WTC11 (cell line): ENCODE data around the gene COX6B2. TPM values are rescaled to one million over a fixed set of nuclear protein-coding genes. Genes with fewer than 3 reads are reported as not detected.

Experiments used
- ATAC-seq: fragments of 200-7000 bp; cut with Tn5 transposase; 2 replicates; pipeline ENCODE4 v1.10.0; 2021; ENCODE audit warnings: mild to moderate bottlenecking, moderate library complexity
- CTCF ChIA-PET: fragments of 300-600 bp; sonication (Branson Sonifier 250); formaldehyde crosslinking; loops from one replicate; lab custom pipeline; 2021; ENCODE audit warnings: antibody characterized with exemption; lab: Charles Lee
- POLR2A ChIA-PET: fragments of 350-600 bp; sonication (Branson Sonifier 250); formaldehyde crosslinking; loops from one replicate; lab custom pipeline; 2021; ENCODE audit warnings: antibody characterized with exemption; lab: Charles Lee
- DNase-seq: peaks from one replicate; pipeline ENCODE4 v3.0.0; 2021; ENCODE audit warnings: low spot score
- H3K27ac Mint-ChIP-seq: 2 replicates; pipeline ENCODE4 v1.8.0; 2021; ENCODE audit warnings: mixed read lengths
- H3K27me3 Mint-ChIP-seq: 2 replicates; pipeline ENCODE4 v1.8.0; 2021; ENCODE audit warnings: low read depth, mild to moderate bottlenecking, moderate library complexity, mixed read lengths
- H3K36me3 Mint-ChIP-seq: 2 replicates; pipeline ENCODE4 v1.8.0; 2021; ENCODE audit warnings: mixed read lengths
- H3K4me1 Mint-ChIP-seq: 2 replicates; pipeline ENCODE4 v1.8.0; 2022; ENCODE audit warnings: mixed read lengths
- H3K4me3 Mint-ChIP-seq: 2 replicates; pipeline ENCODE4 v1.8.0; 2021; ENCODE audit warnings: mild to moderate bottlenecking, moderate library complexity, mixed read lengths
- H3K9me3 Mint-ChIP-seq: 2 replicates; pipeline ENCODE4 v1.8.0; 2021; ENCODE audit warnings: mixed read lengths
- ELF4 ChIP-seq: sonication (generic); formaldehyde crosslinking; IDR thresholded peaks from 2 replicates; pipeline ENCODE4 v1.8.1; 2022; ENCODE audit warnings: low read depth, mild to moderate bottlenecking, moderate library complexity, missing genetic modification reagents
- KAT7 ChIP-seq: sonication (generic); formaldehyde crosslinking; IDR thresholded peaks from 2 replicates; pipeline ENCODE4 v1.8.1; 2023; ENCODE audit warnings: missing genetic modification reagents, mild to moderate bottlenecking, borderline replicate concordance
- NR2C2 ChIP-seq: sonication (generic); formaldehyde crosslinking; IDR thresholded peaks from 2 replicates; pipeline ENCODE4 v1.8.0; 2022; ENCODE audit warnings: mild to moderate bottlenecking, missing genetic modification reagents
- ZNF232 ChIP-seq: sonication (generic); formaldehyde crosslinking; IDR thresholded peaks from 2 replicates; pipeline ENCODE4 v1.8.0; 2022; ENCODE audit warnings: mild to moderate bottlenecking, missing genetic modification reagents
- total RNA-seq: library from RNA; stranded (reverse); gene quantifications from 3 replicates; pipeline ENCODE4 v1.2.3, GENCODE V29; 2021
- TF ChIP-seq, protein P1 (sequence below): sonication (generic); formaldehyde crosslinking; IDR thresholded peaks from 2 replicates; pipeline ENCODE4 v1.8.1; 2023; ENCODE audit warnings: mild to moderate bottlenecking, missing genetic modification reagents, moderate library complexity
- TF ChIP-seq, protein P2 (sequence below): sonication (generic); formaldehyde crosslinking; IDR thresholded peaks from 2 replicates; pipeline ENCODE4 v1.8.0; 2022; ENCODE audit warnings: mild to moderate bottlenecking, missing genetic modification reagents
- TF ChIP-seq, protein P3 (sequence below): sonication (generic); formaldehyde crosslinking; IDR thresholded peaks from 2 replicates; pipeline ENCODE4 v1.8.1; 2023; ENCODE audit warnings: mild to moderate bottlenecking, moderate library complexity, missing genetic modification reagents
- TF ChIP-seq, protein P4 (sequence below): sonication (generic); formaldehyde crosslinking; IDR thresholded peaks from 2 replicates; pipeline ENCODE4 v1.8.0; 2022; ENCODE audit warnings: mild to moderate bottlenecking, missing genetic modification reagents
- TF ChIP-seq, protein P5 (sequence below): sonication (generic); formaldehyde crosslinking; conservative IDR thresholded peaks from 2 replicates; pipeline ENCODE4 v1.8.1; 2023; ENCODE audit warnings: mild to moderate bottlenecking, low read depth, missing genetic modification reagents, moderate library complexity
- TF ChIP-seq, protein P6 (sequence below): sonication (generic); formaldehyde crosslinking; conservative IDR thresholded peaks from 2 replicates; pipeline ENCODE4 v1.8.1; 2022; ENCODE audit warnings: mild to moderate bottlenecking, missing genetic modification reagents
- TF ChIP-seq, protein P7 (sequence below): sonication (generic); formaldehyde crosslinking; IDR thresholded peaks from 2 replicates; pipeline ENCODE4 v1.8.1; 2022; ENCODE audit warnings: mild to moderate bottlenecking, missing genetic modification reagents, moderate library complexity, borderline replicate concordance
- TF ChIP-seq, protein P8 (sequence below): sonication (generic); formaldehyde crosslinking; IDR thresholded peaks from 2 replicates; pipeline ENCODE4 v1.8.0; 2022; ENCODE audit warnings: mild to moderate bottlenecking, missing genetic modification reagents

The COX6B2 gene
- total RNA-seq, 1 experiment from 2014 or later = 4.3 TPM

DNA sequence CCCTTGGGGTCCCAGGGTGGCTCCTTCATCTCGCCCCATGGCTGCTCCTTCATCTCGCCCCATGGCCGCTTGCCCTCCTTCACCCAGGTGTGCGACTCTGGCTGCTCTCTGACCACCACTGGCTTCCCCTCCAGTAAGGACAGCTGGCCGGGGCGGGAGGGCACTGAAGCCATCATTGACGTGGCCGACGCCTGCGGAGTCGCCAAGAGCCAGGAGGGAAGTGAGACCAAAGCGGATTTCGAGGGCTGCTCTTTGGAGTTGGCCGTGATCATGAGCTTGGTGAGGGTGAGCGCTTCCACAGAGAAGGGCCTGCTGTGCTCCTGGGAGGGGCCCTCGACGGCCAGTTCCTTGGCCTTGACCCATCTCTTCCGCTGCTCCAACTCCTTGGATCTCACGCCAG, 4.0 kb upstream of the COX6B2 start:
- POLR2A ChIA-PET = interaction anchor here (0.5 to 1.8 kb wide), 3 partner anchors 10 to 81 kb away, joined by 4 to 5 read pairs (median 4); partner anchors contain the start of gene KMT5C

More for the DNA sequence above, 4.0 kb upstream of the COX6B2 start:
- Mint-ChIP-seq H3K27me3 (peaks cover 61% of the 10 kb centered on the region), H3K27ac (no peak overlapping the region), H3K36me3 (no peaks in the 10 kb centered on the region), H3K4me3 (no peak overlapping the region), H3K9me3 (no peaks in the 10 kb centered on the region), H3K4me1 (peaks cover 7% of the 10 kb centered on the region)
- DNase-seq = no peak
- no peak for ATAC-seq
- TF ChIP-seq KAT7 (CRISPR knock-in tag) (no peak), ELF4 (CRISPR knock-in tag) (no peak), NR2C2 (CRISPR knock-in tag) (no peak), ZNF232 (no peak)
- TF ChIP-seq, protein P1, sequence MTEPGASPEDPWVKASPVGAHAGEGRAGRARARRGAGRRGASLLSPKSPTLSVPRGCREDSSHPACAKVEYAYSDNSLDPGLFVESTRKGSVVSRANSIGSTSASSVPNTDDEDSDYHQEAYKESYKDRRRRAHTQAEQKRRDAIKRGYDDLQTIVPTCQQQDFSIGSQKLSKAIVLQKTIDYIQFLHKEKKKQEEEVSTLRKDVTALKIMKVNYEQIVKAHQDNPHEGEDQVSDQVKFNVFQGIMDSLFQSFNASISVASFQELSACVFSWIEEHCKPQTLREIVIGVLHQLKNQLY = no peak
- TF ChIP-seq, protein P2, sequence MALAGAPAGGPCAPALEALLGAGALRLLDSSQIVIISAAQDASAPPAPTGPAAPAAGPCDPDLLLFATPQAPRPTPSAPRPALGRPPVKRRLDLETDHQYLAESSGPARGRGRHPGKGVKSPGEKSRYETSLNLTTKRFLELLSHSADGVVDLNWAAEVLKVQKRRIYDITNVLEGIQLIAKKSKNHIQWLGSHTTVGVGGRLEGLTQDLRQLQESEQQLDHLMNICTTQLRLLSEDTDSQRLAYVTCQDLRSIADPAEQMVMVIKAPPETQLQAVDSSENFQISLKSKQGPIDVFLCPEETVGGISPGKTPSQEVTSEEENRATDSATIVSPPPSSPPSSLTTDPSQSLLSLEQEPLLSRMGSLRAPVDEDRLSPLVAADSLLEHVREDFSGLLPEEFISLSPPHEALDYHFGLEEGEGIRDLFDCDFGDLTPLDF (CRISPR knock-in tag) = no peak
- TF ChIP-seq, protein P3, sequence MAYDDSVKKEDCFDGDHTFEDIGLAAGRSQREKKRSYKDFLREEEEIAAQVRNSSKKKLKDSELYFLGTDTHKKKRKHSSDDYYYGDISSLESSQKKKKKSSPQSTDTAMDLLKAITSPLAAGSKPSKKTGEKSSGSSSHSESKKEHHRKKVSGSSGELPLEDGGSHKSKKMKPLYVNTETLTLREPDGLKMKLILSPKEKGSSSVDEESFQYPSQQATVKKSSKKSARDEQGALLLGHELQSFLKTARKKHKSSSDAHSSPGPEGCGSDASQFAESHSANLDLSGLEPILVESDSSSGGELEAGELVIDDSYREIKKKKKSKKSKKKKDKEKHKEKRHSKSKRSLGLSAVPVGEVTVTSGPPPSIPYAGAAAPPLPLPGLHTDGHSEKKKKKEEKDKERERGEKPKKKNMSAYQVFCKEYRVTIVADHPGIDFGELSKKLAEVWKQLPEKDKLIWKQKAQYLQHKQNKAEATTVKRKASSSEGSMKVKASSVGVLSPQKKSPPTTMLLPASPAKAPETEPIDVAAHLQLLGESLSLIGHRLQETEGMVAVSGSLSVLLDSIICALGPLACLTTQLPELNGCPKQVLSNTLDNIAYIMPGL (CRISPR knock-in tag) = no peak
- TF ChIP-seq, protein P4, sequence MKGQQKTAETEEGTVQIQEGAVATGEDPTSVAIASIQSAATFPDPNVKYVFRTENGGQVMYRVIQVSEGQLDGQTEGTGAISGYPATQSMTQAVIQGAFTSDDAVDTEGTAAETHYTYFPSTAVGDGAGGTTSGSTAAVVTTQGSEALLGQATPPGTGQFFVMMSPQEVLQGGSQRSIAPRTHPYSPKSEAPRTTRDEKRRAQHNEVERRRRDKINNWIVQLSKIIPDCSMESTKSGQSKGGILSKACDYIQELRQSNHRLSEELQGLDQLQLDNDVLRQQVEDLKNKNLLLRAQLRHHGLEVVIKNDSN (CRISPR knock-in tag) = no peak
- TF ChIP-seq, protein P5, sequence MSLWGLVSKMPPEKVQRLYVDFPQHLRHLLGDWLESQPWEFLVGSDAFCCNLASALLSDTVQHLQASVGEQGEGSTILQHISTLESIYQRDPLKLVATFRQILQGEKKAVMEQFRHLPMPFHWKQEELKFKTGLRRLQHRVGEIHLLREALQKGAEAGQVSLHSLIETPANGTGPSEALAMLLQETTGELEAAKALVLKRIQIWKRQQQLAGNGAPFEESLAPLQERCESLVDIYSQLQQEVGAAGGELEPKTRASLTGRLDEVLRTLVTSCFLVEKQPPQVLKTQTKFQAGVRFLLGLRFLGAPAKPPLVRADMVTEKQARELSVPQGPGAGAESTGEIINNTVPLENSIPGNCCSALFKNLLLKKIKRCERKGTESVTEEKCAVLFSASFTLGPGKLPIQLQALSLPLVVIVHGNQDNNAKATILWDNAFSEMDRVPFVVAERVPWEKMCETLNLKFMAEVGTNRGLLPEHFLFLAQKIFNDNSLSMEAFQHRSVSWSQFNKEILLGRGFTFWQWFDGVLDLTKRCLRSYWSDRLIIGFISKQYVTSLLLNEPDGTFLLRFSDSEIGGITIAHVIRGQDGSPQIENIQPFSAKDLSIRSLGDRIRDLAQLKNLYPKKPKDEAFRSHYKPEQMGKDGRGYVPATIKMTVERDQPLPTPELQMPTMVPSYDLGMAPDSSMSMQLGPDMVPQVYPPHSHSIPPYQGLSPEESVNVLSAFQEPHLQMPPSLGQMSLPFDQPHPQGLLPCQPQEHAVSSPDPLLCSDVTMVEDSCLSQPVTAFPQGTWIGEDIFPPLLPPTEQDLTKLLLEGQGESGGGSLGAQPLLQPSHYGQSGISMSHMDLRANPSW (CRISPR knock-in tag) = no peak
- TF ChIP-seq, protein P6, sequence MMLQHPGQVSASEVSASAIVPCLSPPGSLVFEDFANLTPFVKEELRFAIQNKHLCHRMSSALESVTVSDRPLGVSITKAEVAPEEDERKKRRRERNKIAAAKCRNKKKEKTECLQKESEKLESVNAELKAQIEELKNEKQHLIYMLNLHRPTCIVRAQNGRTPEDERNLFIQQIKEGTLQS = no peak
- TF ChIP-seq, protein P7, sequence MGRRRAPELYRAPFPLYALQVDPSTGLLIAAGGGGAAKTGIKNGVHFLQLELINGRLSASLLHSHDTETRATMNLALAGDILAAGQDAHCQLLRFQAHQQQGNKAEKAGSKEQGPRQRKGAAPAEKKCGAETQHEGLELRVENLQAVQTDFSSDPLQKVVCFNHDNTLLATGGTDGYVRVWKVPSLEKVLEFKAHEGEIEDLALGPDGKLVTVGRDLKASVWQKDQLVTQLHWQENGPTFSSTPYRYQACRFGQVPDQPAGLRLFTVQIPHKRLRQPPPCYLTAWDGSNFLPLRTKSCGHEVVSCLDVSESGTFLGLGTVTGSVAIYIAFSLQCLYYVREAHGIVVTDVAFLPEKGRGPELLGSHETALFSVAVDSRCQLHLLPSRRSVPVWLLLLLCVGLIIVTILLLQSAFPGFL (CRISPR knock-in tag) = no peak
- TF ChIP-seq, protein P8, sequence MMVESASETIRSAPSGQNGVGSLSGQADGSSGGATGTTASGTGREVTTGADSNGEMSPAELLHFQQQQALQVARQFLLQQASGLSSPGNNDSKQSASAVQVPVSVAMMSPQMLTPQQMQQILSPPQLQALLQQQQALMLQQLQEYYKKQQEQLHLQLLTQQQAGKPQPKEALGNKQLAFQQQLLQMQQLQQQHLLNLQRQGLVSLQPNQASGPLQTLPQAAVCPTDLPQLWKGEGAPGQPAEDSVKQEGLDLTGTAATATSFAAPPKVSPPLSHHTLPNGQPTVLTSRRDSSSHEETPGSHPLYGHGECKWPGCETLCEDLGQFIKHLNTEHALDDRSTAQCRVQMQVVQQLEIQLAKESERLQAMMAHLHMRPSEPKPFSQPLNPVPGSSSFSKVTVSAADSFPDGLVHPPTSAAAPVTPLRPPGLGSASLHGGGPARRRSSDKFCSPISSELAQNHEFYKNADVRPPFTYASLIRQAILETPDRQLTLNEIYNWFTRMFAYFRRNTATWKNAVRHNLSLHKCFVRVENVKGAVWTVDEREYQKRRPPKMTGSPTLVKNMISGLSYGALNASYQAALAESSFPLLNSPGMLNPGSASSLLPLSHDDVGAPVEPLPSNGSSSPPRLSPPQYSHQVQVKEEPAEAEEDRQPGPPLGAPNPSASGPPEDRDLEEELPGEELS (CRISPR knock-in tag) = no peak
- CTCF ChIA-PET = interaction anchor here (1.8 kb wide), 1 partner anchor 28 kb away, joined by 8 read pairs; no protein-coding TSS in a partner anchor
